NCI-H2196 (cell line): Measurements from ENCODE around the gene MACO1.
"Not testable (repeated sequence)": the region's sequence is repeated elsewhere in the genome, so short reads cannot be mapped to it uniquely, and the experiment has no call there.

Source experiments
- DNase-seq: peaks from one replicate; lab custom pipeline; 2025; ENCODE audit not compliant: unreplicated experiment; lab: John Stamatoyannopoulos, UW

MACO1 gene

GRCh38 chr1:25420715-25421114 lies 10.0 kb upstream of the MACO1 start, which contains the start of gene RHCE:
Gene RHCE (minus strand): TSS chr1:25420825. CDS start chr1:25420786, 39 bp downstream.
- DNase-seq = not testable (repeated sequence)

GRCh38 chr1:25423206-25423605 lies 7.5 kb upstream of the MACO1 start:
- DNase-seq = not testable (repeated sequence)

- DNase-seq = no peak
These were observed 5.3 kb upstream of the MACO1 start for GRCh38 chr1:25425098-25426085.

- no peak for DNase-seq
These were observed 3.0 kb upstream of the MACO1 start for GRCh38 chr1:25427696-25428095.

- no peak for DNase-seq
These were observed 2.1 kb upstream of the MACO1 start for GRCh38 chr1:25428475-25429166.

GRCh38 chr1:25430967-25431881 lies 527 bp downstream of the MACO1 start:
- no peak for DNase-seq

GRCh38 chr1:25431955-25432719 lies 1.4 kb downstream of the MACO1 start:
- DNase-seq = no peak

GRCh38 chr1:25432749-25433388 lies 2.2 kb downstream of the MACO1 start:
- DNase-seq = no peak

- DNase-seq = no peak
These were observed 2.9 kb downstream of the MACO1 start for GRCh38 chr1:25433389-25434186.

GRCh38 chr1:25435397-25436108 lies 4.9 kb downstream of the MACO1 start:
- no peak for DNase-seq

GRCh38 chr1:25437672-25438071 lies 7.0 kb downstream of the MACO1 start:
- DNase-seq = no peak

- DNase-seq = no peak
These were observed 8.6 kb downstream of the MACO1 start for GRCh38 chr1:25439287-25439686.

GRCh38 chr1:25442178-25442577 lies 11.5 kb downstream of the MACO1 start:
- peak; percentile 8 for DNase-seq

- no peak for DNase-seq
These were observed 12.5 kb downstream of the MACO1 start for GRCh38 chr1:25443030-25443699.

GRCh38 chr1:25444604-25445003 lies 13.9 kb downstream of the MACO1 start:
- DNase-seq = not testable (repeated sequence)

GRCh38 chr1:25445993-25446538 lies 15.4 kb downstream of the MACO1 start:
- no peak for DNase-seq

- DNase-seq = no peak
These were observed 16.9 kb downstream of the MACO1 start for GRCh38 chr1:25447547-25447946.
